Astrocyte of the cerebellum (primary cell): Measurements from ENCODE around the gene LRRIQ3.

Source experiments
- DNase-seq: peaks from one replicate; pipeline ENCODE4 v3.0.0-alpha.2; 2011; ENCODE audit warnings: low read depth
- H3K4me3 ChIP-seq: 2 replicates; pipeline ENCODE4 v1.5.1; 2011; ENCODE audit warnings: mild to moderate bottlenecking, low read depth, low read length, moderate library complexity
- CTCF ChIP-seq: IDR thresholded peaks from 2 replicates; pipeline ENCODE4 v1.5.1; 2012; ENCODE audit warnings: low read length, low read depth, moderate library complexity, mild to moderate bottlenecking; ENCODE audit errors: missing control alignments
- in situ Hi-C: cut with HindIII; loops from 2 replicates; pipeline ENCODE4 v1.10.0; 2017; ENCODE audit warnings: low sequenced_read_pairs

The LRRIQ3 gene

GRCh38 chr1:74011736-74012135 lies 186.2 kb downstream of the LRRIQ3 start:
- in situ Hi-C loops: no loop called here
- no peak for TF ChIP-seq CTCF
- no peak for DNase-seq
- H3K4me3 ChIP-seq: no peak overlapping the region

GRCh38 chr1:74010206-74010605 lies 187.8 kb downstream of the LRRIQ3 start:
- DNase-seq: no peak
- TF ChIP-seq CTCF: no peak
- no peak overlapping the region for H3K4me3 ChIP-seq
- in situ Hi-C loops: no loop called here

- TF ChIP-seq CTCF: no peak
- no peak overlapping the region for H3K4me3 ChIP-seq
- in situ Hi-C loops: no loop called here
- no peak for DNase-seq
These were observed 192.4 kb downstream of the LRRIQ3 start for GRCh38 chr1:74005533-74005932.

GRCh38 chr1:74003806-74004205 lies 194.2 kb downstream of the LRRIQ3 start:
- no peak for TF ChIP-seq CTCF
- H3K4me3 ChIP-seq: no peak overlapping the region
- DNase-seq: no peak
- in situ Hi-C loops: no loop called here

GRCh38 chr1:73998348-73998959 lies 199.5 kb downstream of the LRRIQ3 start:
- in situ Hi-C loops: no loop called here
- peak; percentile 25 for TF ChIP-seq CTCF
- DNase-seq: peak; percentile 26
- no peak overlapping the region for H3K4me3 ChIP-seq

GRCh38 chr1:73980324-73981040 lies 217.5 kb downstream of the LRRIQ3 start:
- DNase-seq: no peak
- in situ Hi-C loops: no loop called here
- H3K4me3 ChIP-seq: no peak overlapping the region
- TF ChIP-seq CTCF: no peak
